Cardiac muscle cell (in vitro differentiated cells and primary cell): ENCODE results near the gene ASCL5. TPM values are rescaled to one million over a fixed set of nuclear protein-coding genes. Genes with fewer than 3 reads are reported as not detected.

Experiments
- DNase-seq, 2 donors: peaks; one replicate each; pipeline versions ENCODE4 v3.0.0 to v3.0.0-alpha.2; 2010 to 2017; ENCODE audit warnings: low read depth in 1 of 2, low spot score in 1 of 2
- H3K27ac ChIP-seq: fragments of 200-600 bp; sonication (generic); 2 replicates; pipeline ENCODE4 v1.5.1; 2016
- H3K27me3 ChIP-seq: fragments of 200-600 bp; sonication (generic); 2 replicates; pipeline ENCODE4 v1.6.0; 2016; ENCODE audit warnings: control low read depth
- H3K36me3 ChIP-seq: fragments of 200-600 bp; sonication (generic); 2 replicates; pipeline ENCODE4 v1.5.1; 2016; ENCODE audit warnings: control low read depth
- H3K4me1 ChIP-seq: fragments of 200-600 bp; sonication (generic); 2 replicates; pipeline ENCODE4 v1.8.1; 2017; ENCODE audit warnings: low read depth, mild to moderate bottlenecking, mixed run types
- H3K4me3 ChIP-seq: fragments of 200-600 bp; sonication (generic); 2 replicates; pipeline ENCODE4 v1.5.1; 2016; ENCODE audit warnings: mild to moderate bottlenecking
- H3K9me3 ChIP-seq: fragments of 200-600 bp; sonication (generic); 2 replicates; pipeline ENCODE4 v1.5.1; 2017; ENCODE audit warnings: low read depth, mild to moderate bottlenecking, control low read depth
- polyA plus RNA-seq: library from polyadenylated mRNA; unstranded; fragments of >200 nt; fragmentation: Nextera tagmentation; extraction: Ambion mirVana; gene quantifications from 2 replicates; pipeline ENCODE4 v1.2.1, GENCODE V29; 2016
- total RNA-seq: library from RNA; depleted of rRNA; stranded (reverse); fragments of >200 nt; gene quantifications from 2 replicates; pipeline ENCODE4 v1.2.3, GENCODE V29; 2016
- TF ChIP-seq, protein P1 (sequence below): IDR thresholded peaks from 2 replicates; pipeline ENCODE4 v1.5.1; 2012; ENCODE audit warnings: low read depth, mild to moderate bottlenecking, low read length

ASCL5 gene
- total and polyA plus RNA-seq, 2 experiments from 2014 or later = 0.18 TPM; not detected in 1

- DNase-seq = no peak
- Histone ChIP-seq H3K36me3 (no peaks in the 10 kb centered on the region), H3K27ac (no peak overlapping the region), H3K4me3 (no peak overlapping the region), H3K9me3 (no peaks in the 10 kb centered on the region), H3K27me3 (peaks cover 11% of the 10 kb centered on the region), H3K4me1 (peaks cover 6% of the 10 kb centered on the region)
- TF ChIP-seq, protein P1, sequence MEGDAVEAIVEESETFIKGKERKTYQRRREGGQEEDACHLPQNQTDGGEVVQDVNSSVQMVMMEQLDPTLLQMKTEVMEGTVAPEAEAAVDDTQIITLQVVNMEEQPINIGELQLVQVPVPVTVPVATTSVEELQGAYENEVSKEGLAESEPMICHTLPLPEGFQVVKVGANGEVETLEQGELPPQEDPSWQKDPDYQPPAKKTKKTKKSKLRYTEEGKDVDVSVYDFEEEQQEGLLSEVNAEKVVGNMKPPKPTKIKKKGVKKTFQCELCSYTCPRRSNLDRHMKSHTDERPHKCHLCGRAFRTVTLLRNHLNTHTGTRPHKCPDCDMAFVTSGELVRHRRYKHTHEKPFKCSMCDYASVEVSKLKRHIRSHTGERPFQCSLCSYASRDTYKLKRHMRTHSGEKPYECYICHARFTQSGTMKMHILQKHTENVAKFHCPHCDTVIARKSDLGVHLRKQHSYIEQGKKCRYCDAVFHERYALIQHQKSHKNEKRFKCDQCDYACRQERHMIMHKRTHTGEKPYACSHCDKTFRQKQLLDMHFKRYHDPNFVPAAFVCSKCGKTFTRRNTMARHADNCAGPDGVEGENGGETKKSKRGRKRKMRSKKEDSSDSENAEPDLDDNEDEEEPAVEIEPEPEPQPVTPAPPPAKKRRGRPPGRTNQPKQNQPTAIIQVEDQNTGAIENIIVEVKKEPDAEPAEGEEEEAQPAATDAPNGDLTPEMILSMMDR = no peak
These were observed 16.4 kb downstream of the ASCL5 start for GRCh38 chr1:201110616-201111015.

DNA sequence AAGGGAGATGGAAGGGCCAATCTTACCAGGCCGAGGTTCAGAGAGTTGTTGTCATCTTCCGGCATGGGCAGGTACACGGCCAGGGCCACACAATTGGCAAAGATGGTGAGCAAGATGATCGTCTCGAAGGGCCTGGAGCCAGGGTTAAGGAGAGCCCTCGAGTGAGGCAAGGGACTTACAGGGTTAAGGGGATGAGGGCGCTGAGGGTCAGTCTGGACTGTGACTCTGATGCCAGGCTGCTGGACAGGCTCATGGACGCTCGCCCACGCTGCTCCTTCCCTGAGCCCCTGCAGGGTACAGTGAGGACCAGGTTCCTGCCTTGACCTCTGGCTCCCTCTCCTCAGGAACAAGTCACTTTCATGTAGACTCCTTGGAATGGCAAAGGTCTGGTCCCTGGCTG is 16.8 kb downstream of the ASCL5 start:
- H3K27ac ChIP-seq = no peak overlapping the region
- TF ChIP-seq, protein P1 = no peak
- no peak for DNase-seq
- H3K4me3 ChIP-seq = no peak overlapping the region
- H3K27me3 ChIP-seq = peaks cover 6% of the 10 kb centered on the region
- no peaks in the 10 kb centered on the region for H3K9me3 ChIP-seq
- H3K4me1 ChIP-seq = peaks cover 6% of the 10 kb centered on the region
- no peaks in the 10 kb centered on the region for H3K36me3 ChIP-seq

GRCh38 chr1:201109651-201110050 is 17.3 kb downstream of the ASCL5 start:
- TF ChIP-seq, protein P1 = no peak
- DNase-seq = no peak
- Histone ChIP-seq H3K36me3 (no peaks in the 10 kb centered on the region), H3K27ac (no peak overlapping the region), H3K4me3 (no peak overlapping the region), H3K9me3 (no peaks in the 10 kb centered on the region), H3K4me1 (peaks cover 6% of the 10 kb centered on the region), H3K27me3 (peaks cover 2% of the 10 kb centered on the region)

DNA sequence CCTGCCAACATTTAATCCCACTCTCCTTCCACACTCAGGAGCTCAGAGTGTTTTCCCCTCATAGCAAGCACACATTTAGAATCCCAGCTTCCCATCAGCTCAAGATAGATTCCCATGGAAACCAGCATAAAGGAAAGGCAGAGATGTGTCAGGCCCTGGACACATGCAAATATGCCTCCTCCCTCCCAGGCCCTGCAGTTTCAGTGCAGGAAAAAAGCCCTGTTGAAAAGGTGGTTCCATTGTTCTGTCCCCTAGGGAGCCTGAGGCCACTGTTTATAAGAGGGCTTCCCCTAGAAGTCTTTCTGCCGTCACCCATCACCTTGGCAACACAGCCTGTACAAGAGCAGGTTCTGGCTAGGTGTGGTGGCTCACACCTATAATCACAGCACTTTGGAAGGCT is 18.4 kb downstream of the ASCL5 start:
- TF ChIP-seq, protein P1 = no peak

DNA sequence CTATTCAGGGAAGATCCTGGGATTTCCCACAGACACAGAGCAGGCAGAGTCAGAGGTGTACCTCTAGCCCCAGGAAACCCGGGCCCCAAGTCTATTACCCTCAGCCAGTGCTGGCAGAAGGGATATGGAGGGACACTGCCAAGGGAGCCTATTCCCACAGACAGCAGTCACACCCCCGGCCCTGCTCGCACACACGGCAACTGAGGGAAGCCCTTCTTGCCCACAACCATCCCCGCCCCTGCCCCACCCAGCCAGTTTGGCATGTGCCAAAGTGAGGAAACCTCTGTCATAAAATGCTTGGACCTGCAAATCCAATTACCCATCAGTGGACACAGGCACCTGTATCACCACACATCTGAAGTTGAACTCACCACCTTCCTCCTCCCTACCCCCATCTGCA is 21.3 kb downstream of the ASCL5 start:
- TF ChIP-seq, protein P1 = no peak
- Histone ChIP-seq H3K27ac (no peak overlapping the region), H3K36me3 (no peaks in the 10 kb centered on the region), H3K27me3 (no peaks in the 10 kb centered on the region), H3K4me3 (no peak overlapping the region), H3K9me3 (no peaks in the 10 kb centered on the region), H3K4me1 (no peaks in the 10 kb centered on the region)
- DNase-seq = no peak

More for the DNA sequence above, 18.4 kb downstream of the ASCL5 start:
- H3K27me3 ChIP-seq = no peaks in the 10 kb centered on the region
- peaks cover 6% of the 10 kb centered on the region for H3K4me1 ChIP-seq
- no peaks in the 10 kb centered on the region for H3K9me3 ChIP-seq
- no peaks in the 10 kb centered on the region for H3K36me3 ChIP-seq
- no peak overlapping the region for H3K27ac ChIP-seq
- DNase-seq = no peak
- H3K4me3 ChIP-seq = no peak overlapping the region

DNA sequence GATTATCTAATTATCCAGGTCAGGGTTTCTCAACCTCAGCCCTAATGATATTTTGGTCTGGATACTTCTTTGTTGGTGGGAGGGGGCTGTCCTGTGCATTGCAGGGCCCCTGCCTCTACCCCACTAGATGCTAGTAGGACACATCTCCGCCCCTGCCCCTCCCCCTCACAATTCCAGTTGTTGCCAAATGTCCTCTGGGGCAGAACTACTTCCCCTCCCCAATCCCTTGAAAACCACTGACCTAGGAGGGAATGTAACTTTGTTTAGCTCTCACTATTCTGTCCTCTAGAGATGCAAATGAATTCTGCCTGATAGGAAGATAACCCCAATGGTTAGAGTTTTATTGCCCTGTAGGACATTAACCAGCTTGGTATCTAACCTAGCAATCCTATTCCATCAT is 22.8 kb downstream of the ASCL5 start:
- Histone ChIP-seq H3K27me3 (no peaks in the 10 kb centered on the region), H3K4me1 (no peaks in the 10 kb centered on the region), H3K4me3 (no peak overlapping the region), H3K27ac (no peak overlapping the region), H3K36me3 (no peaks in the 10 kb centered on the region), H3K9me3 (no peaks in the 10 kb centered on the region)
- TF ChIP-seq, protein P1 = no peak
- no peak for DNase-seq
